Measurements from ENCODE around the gene CAVIN3. TPM values are rescaled to one million over a fixed set of nuclear protein-coding genes. Genes with fewer than 3 reads are reported as not detected.
"Not testable (repeated sequence)": the region's sequence is repeated elsewhere in the genome, so short reads cannot be mapped to it uniquely, and the experiment has no call there.

CAVIN3 gene
- total RNA-seq, 1 experiment from 2014 or later = 8.5 TPM

DNA sequence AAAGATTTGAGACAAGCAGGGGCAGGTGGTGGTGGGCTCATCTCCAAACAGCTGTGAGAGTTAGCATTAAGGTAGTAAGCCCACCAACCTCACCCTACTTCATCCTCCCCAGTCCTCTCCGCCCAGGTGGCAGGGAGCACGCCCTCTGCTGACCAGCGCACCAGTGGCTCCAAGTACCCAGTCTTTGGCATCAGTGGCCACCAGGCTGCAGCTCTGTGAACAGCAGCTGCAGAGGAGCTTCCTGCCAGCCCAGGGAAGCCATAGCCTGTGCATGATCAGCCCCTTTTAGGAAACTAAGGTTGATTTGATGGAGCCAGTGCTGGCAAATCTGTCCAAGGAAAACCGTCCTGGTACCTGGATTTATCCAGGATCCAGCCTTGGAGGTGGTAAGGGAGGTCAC, 21.7 kb downstream of the CAVIN3 start:
- peak; percentile 79 for DNase-seq (ENCODE audit: low read depth, low spot score)
- in situ Hi-C loops (cut with HindIII; ENCODE audit: low pct_unique_long_range_greater_than_20kb, low sequenced_read_pairs) = no loop called here

DNA sequence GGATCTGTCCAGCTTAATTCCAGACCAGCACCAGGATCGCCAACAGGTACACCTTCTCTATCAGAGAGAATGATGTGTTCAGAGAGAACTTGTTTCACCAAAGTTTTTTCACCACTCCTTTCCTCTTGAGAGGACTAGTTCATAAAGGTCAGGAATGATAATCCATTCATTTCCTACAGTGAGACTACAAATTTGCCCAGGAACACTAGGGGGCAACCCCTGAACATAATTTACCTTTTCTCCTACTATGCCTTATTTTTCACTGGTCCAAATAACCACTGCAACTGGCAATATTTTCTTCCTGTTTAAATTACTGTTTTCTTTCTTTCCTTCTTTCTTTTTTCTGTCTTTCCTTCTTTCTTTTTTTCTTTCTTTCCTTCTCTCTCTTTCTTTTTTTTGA, 22.5 kb downstream of the CAVIN3 start:
- in situ Hi-C loops (cut with HindIII; ENCODE audit: low pct_unique_long_range_greater_than_20kb, low sequenced_read_pairs) = no loop called here
- DNase-seq (ENCODE audit: low read depth, low spot score) = peak; percentile 40

DNA sequence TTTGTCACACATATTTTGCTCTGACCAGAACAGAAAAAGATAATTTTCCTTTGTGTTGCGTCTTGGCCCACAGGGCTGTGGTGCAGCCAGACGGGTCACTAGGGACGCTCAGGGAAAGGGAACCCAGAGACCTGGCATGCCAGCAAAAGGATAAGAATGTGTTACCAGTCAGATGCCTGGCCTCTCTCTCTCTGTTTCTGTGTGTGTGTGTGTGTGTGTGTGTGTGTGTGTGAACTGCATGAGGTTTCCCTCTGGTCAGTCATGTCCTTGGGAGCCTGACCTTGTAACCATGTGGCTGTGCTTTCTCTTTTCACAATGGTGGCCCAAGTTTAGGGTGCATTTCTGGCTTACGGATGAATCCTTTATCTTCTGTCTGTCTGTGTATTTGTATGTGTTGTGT, 35.3 kb downstream of the CAVIN3 start:
- in situ Hi-C loops (cut with HindIII; ENCODE audit: low pct_unique_long_range_greater_than_20kb, low sequenced_read_pairs) = no loop called here

DNA sequence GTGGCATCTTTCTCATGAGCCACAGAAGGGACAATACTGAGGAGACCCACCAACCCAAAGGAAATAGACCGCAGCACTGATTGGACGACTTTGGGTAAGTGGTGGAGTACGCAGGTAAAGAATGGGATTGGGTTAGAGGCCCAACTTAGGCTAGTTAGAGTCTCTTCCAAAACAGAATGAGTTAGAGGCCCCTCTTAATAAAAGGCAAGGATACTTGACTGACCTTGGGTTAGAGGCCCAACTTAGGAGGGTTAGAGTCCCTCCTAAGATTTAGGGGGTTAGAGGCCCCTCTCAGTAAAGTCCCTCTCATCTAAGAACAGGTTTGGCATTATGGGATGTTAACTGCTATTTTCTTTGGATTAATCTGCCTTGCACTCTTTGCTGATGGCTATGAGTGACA, 36.1 kb downstream of the CAVIN3 start:
- in situ Hi-C loops (cut with HindIII; ENCODE audit: low pct_unique_long_range_greater_than_20kb, low sequenced_read_pairs) = no loop called here

More for the DNA sequence above, 35.3 kb downstream of the CAVIN3 start:
- no peak for DNase-seq (ENCODE audit: low read depth, low spot score)

DNA sequence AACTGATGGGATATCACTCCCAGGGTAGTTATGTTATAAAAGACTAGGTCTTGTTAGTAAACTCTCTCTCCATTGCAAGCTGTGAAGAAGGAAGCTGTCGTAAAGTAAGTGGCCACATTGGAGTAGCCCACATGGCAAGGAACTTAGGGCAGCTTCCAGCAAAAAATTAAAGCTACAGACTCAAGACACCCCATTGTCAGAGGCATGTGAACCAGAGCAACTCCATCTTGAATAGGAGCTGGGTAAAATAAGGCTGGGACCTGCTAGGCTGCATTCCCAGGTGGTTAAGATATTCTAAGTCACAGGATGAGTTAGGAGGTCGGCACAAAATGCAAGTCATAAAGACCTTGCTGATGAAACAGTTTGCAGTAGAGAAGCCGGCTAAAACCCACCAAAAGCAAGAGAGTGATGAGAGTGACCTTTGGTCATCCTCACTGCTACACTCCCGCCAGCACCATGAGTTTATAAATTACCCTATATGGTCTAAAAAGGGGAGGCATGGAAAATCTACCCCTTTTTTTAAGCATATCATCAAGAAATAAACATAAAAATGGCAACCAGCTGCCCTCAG, 36.8 kb downstream of the CAVIN3 start:
- in situ Hi-C loops (cut with HindIII; ENCODE audit: low pct_unique_long_range_greater_than_20kb, low sequenced_read_pairs) = no loop called here
- DNase-seq (ENCODE audit: low read depth, low spot score) = no peak

More for the DNA sequence above, 36.1 kb downstream of the CAVIN3 start:
- DNase-seq (ENCODE audit: low read depth, low spot score) = no peak

DNA sequence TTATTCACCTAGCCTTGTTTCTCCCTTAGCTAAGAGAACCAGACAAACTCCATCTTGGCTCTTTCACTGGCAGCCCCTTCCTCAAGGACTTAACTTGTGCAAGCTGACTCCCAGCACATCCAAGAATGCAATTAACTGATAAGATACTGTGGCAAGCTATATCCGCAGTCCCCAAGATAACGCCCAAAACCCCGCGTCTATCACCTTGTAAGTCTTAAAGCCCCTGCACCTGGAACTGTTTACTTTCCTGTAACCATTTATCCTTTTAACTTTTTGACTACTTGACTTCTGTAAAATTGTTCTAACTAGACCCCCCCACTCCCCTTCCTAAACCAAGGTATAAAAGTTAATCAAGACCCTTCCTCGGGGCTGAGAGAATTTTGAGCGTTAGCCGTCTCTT, 39.5 kb downstream of the CAVIN3 start:
- in situ Hi-C loops (cut with HindIII; ENCODE audit: low pct_unique_long_range_greater_than_20kb, low sequenced_read_pairs) = not testable (repeated sequence)

DNA sequence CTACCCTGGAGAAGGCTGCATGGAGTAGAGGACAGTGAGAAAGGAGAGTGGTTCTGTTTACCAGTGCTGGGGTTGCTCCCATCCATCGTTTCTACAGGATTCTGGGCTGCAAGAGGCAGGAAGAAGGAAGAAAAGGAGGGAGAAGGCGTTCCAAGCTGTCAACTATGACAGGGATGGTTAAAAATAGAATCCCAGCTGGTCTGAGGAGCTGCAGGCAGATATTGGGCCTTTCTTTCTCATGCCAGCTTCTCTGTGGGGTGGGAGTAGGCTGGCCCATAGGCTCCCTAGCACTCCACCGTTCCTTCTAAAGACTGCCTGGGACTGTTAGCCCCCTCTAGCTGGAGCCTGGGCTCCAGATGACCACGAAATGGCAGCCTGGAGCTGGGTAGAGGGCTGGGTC, 47.1 kb downstream of the CAVIN3 start:
- in situ Hi-C loops (cut with HindIII; ENCODE audit: low pct_unique_long_range_greater_than_20kb, low sequenced_read_pairs) = no loop called here
- no peak for DNase-seq (ENCODE audit: low read depth, low spot score)

More for the DNA sequence above, 39.5 kb downstream of the CAVIN3 start:
- not testable (repeated sequence) for DNase-seq (ENCODE audit: low read depth, low spot score)

DNA sequence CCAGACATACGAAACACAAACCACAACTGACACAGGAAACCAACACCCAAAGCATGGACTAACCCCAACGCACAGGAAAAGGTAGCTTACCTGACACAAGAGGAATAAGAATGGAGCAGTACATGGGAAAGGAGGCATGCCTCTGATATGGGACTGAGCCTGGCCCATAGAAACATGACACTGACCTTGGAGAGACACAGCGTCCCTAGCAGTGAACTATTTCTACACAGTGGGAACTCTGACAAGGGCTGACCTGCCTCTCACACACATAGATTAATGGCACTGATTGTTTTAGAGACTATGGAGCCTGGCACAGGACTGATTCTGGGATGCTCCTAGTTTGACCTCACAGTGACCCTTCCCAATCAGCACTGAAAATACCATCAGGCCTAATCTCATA, 48.7 kb downstream of the CAVIN3 start:
- no peak for DNase-seq (ENCODE audit: low read depth, low spot score)
- in situ Hi-C loops (cut with HindIII; ENCODE audit: low pct_unique_long_range_greater_than_20kb, low sequenced_read_pairs) = no loop called here

DNA sequence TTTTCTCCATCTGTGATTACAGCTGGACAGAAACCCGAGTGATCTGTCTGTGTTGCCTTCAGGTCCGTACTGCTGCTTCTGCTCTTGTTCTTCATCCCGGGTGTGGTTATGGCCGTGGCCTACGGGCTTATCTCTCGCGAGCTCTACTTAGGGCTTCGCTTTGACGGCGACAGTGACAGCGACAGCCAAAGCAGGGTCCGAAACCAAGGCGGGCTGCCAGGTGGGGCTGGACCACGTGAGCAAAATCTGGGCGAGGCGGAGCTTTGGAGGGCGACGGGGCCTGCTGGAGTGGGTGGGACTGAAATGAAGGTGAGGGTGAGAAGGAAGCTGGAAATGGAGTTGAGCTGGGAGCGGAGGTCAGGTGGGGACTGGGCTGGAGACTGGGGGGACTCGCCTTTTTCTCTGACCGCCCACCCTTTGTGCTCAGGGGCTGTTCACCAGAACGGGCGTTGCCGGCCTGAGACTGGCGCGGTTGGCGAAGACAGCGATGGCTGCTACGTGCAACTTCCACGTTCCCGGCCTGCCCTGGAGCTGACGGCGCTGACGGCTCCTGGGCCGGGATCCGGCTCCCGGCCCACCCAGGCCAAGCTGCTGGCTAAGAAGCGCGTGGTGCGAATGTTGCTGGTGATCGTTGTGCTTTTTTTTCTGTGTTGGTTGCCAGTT, 49.6 kb downstream of the CAVIN3 start:
- DNase-seq (ENCODE audit: low read depth, low spot score) = no peak
- in situ Hi-C loops (cut with HindIII; ENCODE audit: low pct_unique_long_range_greater_than_20kb, low sequenced_read_pairs) = no loop called here

DNA sequence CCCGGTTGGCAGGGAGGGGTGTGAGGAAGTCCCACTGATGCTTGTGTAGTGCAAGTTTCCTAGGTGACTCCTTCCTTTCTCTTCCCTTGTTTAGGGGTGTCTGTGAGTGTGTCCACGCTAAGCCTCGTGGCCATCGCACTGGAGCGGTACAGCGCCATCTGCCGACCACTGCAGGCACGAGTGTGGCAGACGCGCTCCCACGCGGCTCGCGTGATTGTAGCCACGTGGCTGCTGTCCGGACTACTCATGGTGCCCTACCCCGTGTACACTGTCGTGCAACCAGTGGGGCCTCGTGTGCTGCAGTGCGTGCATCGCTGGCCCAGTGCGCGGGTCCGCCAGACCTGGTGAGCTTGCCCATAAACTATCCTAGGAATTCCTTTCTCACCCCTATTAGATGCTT, 50.3 kb downstream of the CAVIN3 start:
- no peak for DNase-seq (ENCODE audit: low read depth, low spot score)
- in situ Hi-C loops (cut with HindIII; ENCODE audit: low pct_unique_long_range_greater_than_20kb, low sequenced_read_pairs) = no loop called here

Other genes starting within 250 kb of the CAVIN3 start
- not detected in 2 replicates for gene OR56B4, start 212.8 kb downstream of the CAVIN3 start, total RNA-seq (2014; rRNA removed; shearing (Covaris generic))
- gene OR52B2, start 150.2 kb downstream of the CAVIN3 start, total RNA-seq (2014; rRNA removed; shearing (Covaris generic)) = not detected in 2 replicates
- gene OR52W1, start 121.3 kb downstream of the CAVIN3 start, total RNA-seq (2014; rRNA removed; shearing (Covaris generic)) = not detected in 2 replicates
- not detected in 2 replicates for gene C11orf42, start 114.9 kb downstream of the CAVIN3 start, total RNA-seq (2014; rRNA removed; shearing (Covaris generic))
- 13.5 and 16.8 TPM in 2 replicates for gene FHIP1B, start 85.9 kb downstream of the CAVIN3 start, total RNA-seq (2014; rRNA removed; shearing (Covaris generic))
- gene CNGA4, start 81.4 kb downstream of the CAVIN3 start, total RNA-seq (2014; rRNA removed; shearing (Covaris generic)) = not detected in 2 replicates
- gene CCKBR, start 60.7 kb downstream of the CAVIN3 start, total RNA-seq (2014; rRNA removed; shearing (Covaris generic)) = not detected in 2 replicates
- 39.4 and 40.0 TPM in 2 replicates for gene SMPD1, start 70.0 kb upstream of the CAVIN3 start, total RNA-seq (2014; rRNA removed; shearing (Covaris generic))
- 38.0 and 46.2 TPM in 2 replicates for gene APBB1, start 98.6 kb upstream of the CAVIN3 start, total RNA-seq (2014; rRNA removed; shearing (Covaris generic))
- 0.35 TPM in 1 of 2 replicates, not detected in the other for gene HPX, start 120.5 kb upstream of the CAVIN3 start, total RNA-seq (2014; rRNA removed; shearing (Covaris generic))
- gene TRIM3, start 153.4 kb upstream of the CAVIN3 start, total RNA-seq (2014; rRNA removed; shearing (Covaris generic)) = 11.7 and 12.8 TPM in 2 replicates
- 61.2 and 66.8 TPM in 2 replicates for gene ARFIP2, start 160.8 kb upstream of the CAVIN3 start, total RNA-seq (2014; rRNA removed; shearing (Covaris generic))
- 61.3 and 68.5 TPM in 2 replicates for gene TIMM10B, start 161.0 kb upstream of the CAVIN3 start, total RNA-seq (2014; rRNA removed; shearing (Covaris generic))
- gene DNHD1, start 176.8 kb upstream of the CAVIN3 start, total RNA-seq (2014; rRNA removed; shearing (Covaris generic)) = 1.5 and 2.8 TPM in 2 replicates